DND-41 (cell line): ENCODE results near the gene NANOS3.

Source experiments
- ATAC-seq: fragments of 200-7000 bp; cut with Tn5 transposase; 3 replicates; pipeline ENCODE4 v1.9.1; 2021; ENCODE audit warnings: low read depth; ENCODE audit not compliant: insufficient read depth
- DNase-seq: peaks from one replicate; pipeline ENCODE4 v3.0.0-alpha.2; 2020
- H2AFZ ChIP-seq: 2 replicates; pipeline ENCODE4 v1.6.0; 2012; ENCODE audit warnings: low read depth, low read length
- H3K27ac ChIP-seq: 2 replicates; pipeline ENCODE4 v1.5.1; 2012; ENCODE audit warnings: low read length, inconsistent platforms
- H3K27me3 ChIP-seq: fragments of 200-600 bp; sonication (generic); 2 replicates; pipeline ENCODE4 v1.6.0; 2012; ENCODE audit warnings: low read length, mild to moderate bottlenecking, inconsistent platforms; ENCODE audit not compliant: insufficient read depth, poor library complexity
- H3K36me3 ChIP-seq: 2 replicates; pipeline ENCODE4 v1.5.1; 2012; ENCODE audit warnings: low read length, inconsistent platforms; ENCODE audit not compliant: insufficient read depth
- H3K4me1 ChIP-seq: 2 replicates; pipeline ENCODE4 v1.5.1; 2012; ENCODE audit warnings: mild to moderate bottlenecking, low read length; ENCODE audit not compliant: insufficient read depth
- H3K4me2 ChIP-seq: 2 replicates; pipeline ENCODE4 v1.6.0; 2012; ENCODE audit warnings: mild to moderate bottlenecking, moderate library complexity, low read length, inconsistent platforms; ENCODE audit not compliant: insufficient read depth
- H3K4me3 ChIP-seq, 2 experiments: fragments of 200-600 bp in 1 of 2; shearing (Covaris generic) in 1 of 2; 2 replicates each; pipeline ENCODE4 v1.5.1; 2012 to 2016; ENCODE audit warnings: inconsistent platforms in 2 of 2, low read length in 2 of 2, mild to moderate bottlenecking in 2 of 2, low read depth in 1 of 2, moderate library complexity in 1 of 2
- H3K79me2 ChIP-seq: 2 replicates; pipeline ENCODE4 v1.6.0; 2012; ENCODE audit warnings: low read length, inconsistent platforms; ENCODE audit not compliant: insufficient read depth
- H3K9ac ChIP-seq: 2 replicates; pipeline ENCODE4 v1.6.0; 2012; ENCODE audit warnings: low read depth, mild to moderate bottlenecking, inconsistent platforms, low read length, moderate library complexity
- H3K9me3 ChIP-seq: 2 replicates; pipeline ENCODE4 v1.5.1; 2012; ENCODE audit warnings: low read length, moderate library complexity, mild to moderate bottlenecking, inconsistent platforms; ENCODE audit not compliant: insufficient read depth, severe bottlenecking
- H4K20me1 ChIP-seq: 2 replicates; pipeline ENCODE4 v1.6.0; 2012; ENCODE audit warnings: low read length; ENCODE audit not compliant: insufficient read depth
- CTCF ChIP-seq: IDR thresholded peaks from 2 replicates; pipeline ENCODE4 v1.5.1; 2012; ENCODE audit warnings: borderline replicate concordance, low read length, moderate library complexity, mild to moderate bottlenecking; ENCODE audit not compliant: poor library complexity, severe bottlenecking; ENCODE audit errors: extremely low read depth
- EZH2 ChIP-seq: IDR thresholded peaks from 3 replicates; pipeline ENCODE4 v1.6.1; 2012; ENCODE audit warnings: borderline replicate concordance, low read depth, mild to moderate bottlenecking, moderate library complexity, low read length, inconsistent platforms; ENCODE audit not compliant: severe bottlenecking

Gene NANOS3

GRCh38 chr19:13881692-13882418 is 4.9 kb downstream of the NANOS3 start:
- Histone ChIP-seq H2AFZ (peak overlapping the region; percentile 24; the same call in 1 of the 2 replicates), H3K9me3 (no peaks in the 10 kb centered on the region), H4K20me1 (no peaks in the 10 kb centered on the region), H3K4me2 (peak overlapping the region; percentile 76), H3K36me3 (peaks cover 11% of the 10 kb centered on the region; the same call in 1 of the 2 replicates), H3K9ac (peak overlapping the region; percentile 55), H3K27ac (peak overlapping the region; percentile 99), H3K79me2 (no peaks in the 10 kb centered on the region), H3K4me1 (peaks cover 52% of the 10 kb centered on the region), H3K27me3 (no peaks in the 10 kb centered on the region), H3K4me3 (peak overlapping the region in 1 of 2 experiments; percentile 50; a peak in 2 of 4 replicates)
- DNase-seq = peak; percentile 95
- TF ChIP-seq CTCF (no peak), EZH2 (no peak)
- peak; percentile 71 for ATAC-seq

DNA sequence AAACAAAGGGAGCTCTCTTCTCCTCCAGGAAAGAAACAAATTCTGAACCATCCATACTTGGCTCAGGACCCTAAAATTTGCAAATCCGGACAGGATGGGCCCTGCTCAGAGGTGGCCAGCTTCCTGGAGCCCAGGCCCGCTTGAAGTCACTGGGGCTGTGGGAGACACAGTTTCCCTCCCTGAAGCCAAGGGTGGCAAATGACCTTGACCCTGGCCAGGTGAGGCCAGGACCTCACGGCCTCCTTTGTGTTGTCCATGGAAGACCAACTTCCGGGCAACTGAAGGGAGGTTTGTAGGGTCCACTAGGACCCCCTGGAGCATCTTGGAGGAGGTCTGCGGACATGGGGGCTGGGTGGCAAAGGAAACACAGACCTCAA is 5.5 kb downstream of the NANOS3 start:
- TF ChIP-seq EZH2 = no peak
- no peak for TF ChIP-seq CTCF
- H3K9ac ChIP-seq = peak overlapping the region; percentile 53
- H3K4me1 ChIP-seq = peaks cover 52% of the 10 kb centered on the region
- peaks cover 9% of the 10 kb centered on the region; the same call in 1 of the 2 replicates for H3K36me3 ChIP-seq
- peak overlapping the region; percentile 99 for H3K27ac ChIP-seq
- H3K4me2 ChIP-seq = peak overlapping the region; percentile 76
- H3K9me3 ChIP-seq = no peaks in the 10 kb centered on the region
- DNase-seq (no peak), ATAC-seq (peak; percentile 6)
- no peaks in the 10 kb centered on the region for H3K79me2 ChIP-seq
- no peak overlapping the region for H2AFZ ChIP-seq
- H4K20me1 ChIP-seq = no peaks in the 10 kb centered on the region
- H3K4me3 ChIP-seq = peak overlapping the region in 1 of 2 experiments; percentile 46; a peak in 2 of 4 replicates
- H3K27me3 ChIP-seq = no peaks in the 10 kb centered on the region

DNA sequence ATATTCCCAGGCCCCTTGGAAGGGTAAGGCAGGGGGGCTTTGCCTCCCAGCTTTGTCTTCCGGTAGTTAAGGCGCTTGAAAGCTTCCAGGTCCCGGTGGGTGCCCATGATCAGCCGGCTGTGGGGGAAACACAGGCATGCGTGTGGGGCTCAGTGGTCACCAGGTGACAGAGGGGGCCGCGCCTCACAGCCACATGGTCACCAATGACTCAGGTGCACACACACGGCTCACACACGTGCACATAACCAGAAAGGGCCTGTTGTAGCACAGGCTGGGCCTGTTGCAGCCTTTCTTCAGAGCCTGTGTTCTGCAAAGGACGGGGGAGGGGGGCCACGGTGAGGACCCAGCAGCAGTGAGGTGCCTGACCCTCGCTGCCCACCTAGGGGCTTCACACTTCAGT is 5.9 kb downstream of the NANOS3 start:
- TF ChIP-seq EZH2 (no peak), CTCF (no peak)
- Histone ChIP-seq H3K9me3 (no peaks in the 10 kb centered on the region), H3K27me3 (no peaks in the 10 kb centered on the region), H3K36me3 (peaks cover 7% of the 10 kb centered on the region; the same call in 1 of the 2 replicates), H3K4me3 (peak overlapping the region in 1 of 2 experiments; percentile 46; a peak in 1 of 4 replicates), H3K27ac (peak overlapping the region; percentile 99), H3K4me1 (peaks cover 55% of the 10 kb centered on the region), H4K20me1 (no peaks in the 10 kb centered on the region), H3K79me2 (no peaks in the 10 kb centered on the region), H3K4me2 (peak overlapping the region; percentile 76), H3K9ac (peak overlapping the region; percentile 53), H2AFZ (no peak overlapping the region)
- DNase-seq (peak; percentile 44), ATAC-seq (no peak)
